ENCODE measurements around the gene HSD17B4.

The HSD17B4 gene, protein sequence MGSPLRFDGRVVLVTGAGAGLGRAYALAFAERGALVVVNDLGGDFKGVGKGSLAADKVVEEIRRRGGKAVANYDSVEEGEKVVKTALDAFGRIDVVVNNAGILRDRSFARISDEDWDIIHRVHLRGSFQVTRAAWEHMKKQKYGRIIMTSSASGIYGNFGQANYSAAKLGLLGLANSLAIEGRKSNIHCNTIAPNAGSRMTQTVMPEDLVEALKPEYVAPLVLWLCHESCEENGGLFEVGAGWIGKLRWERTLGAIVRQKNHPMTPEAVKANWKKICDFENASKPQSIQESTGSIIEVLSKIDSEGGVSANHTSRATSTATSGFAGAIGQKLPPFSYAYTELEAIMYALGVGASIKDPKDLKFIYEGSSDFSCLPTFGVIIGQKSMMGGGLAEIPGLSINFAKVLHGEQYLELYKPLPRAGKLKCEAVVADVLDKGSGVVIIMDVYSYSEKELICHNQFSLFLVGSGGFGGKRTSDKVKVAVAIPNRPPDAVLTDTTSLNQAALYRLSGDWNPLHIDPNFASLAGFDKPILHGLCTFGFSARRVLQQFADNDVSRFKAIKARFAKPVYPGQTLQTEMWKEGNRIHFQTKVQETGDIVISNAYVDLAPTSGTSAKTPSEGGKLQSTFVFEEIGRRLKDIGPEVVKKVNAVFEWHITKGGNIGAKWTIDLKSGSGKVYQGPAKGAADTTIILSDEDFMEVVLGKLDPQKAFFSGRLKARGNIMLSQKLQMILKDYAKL

GRCh38 chr5:119452373-119453039, at the start of gene HSD17B4:
HSD17B4 (plus strand) TSS chr5:119452497; CDS start chr5:119452576, 79 bp downstream.
- H3K27me3 ChIP-seq (ENCODE audit: control insufficient read depth, insufficient read depth, low read length): no peaks in the 10 kb centered on the region
- peak within 1 kb of the TSS; percentile 86 for H3K9ac ChIP-seq (ENCODE audit: low read length)
- peaks cover 24% of the 10 kb centered on the region for H3K9me3 ChIP-seq (ENCODE audit: control insufficient read depth, insufficient read depth, low read depth, low read length)
- H3K27ac ChIP-seq (ENCODE audit: low read depth, low read length): peak within 1 kb of the TSS; percentile 65
- H3K36me3 ChIP-seq (ENCODE audit: control insufficient read depth, insufficient read depth, low read length): peaks cover 9% of the 10 kb centered on the region
- H3K4me3 ChIP-seq (ENCODE audit: low read depth, low read length): peak within 1 kb of the TSS; percentile 85
- peaks cover 32% of the 10 kb centered on the region for H3K4me1 ChIP-seq (ENCODE audit: control insufficient read depth, insufficient read depth, low read length)

- H3K27ac ChIP-seq (ENCODE audit: low read depth, low read length): peak overlapping the region; percentile 60
- H3K27me3 ChIP-seq (ENCODE audit: control insufficient read depth, insufficient read depth, low read length): no peaks in the 10 kb centered on the region
- no peak overlapping the region for H3K4me3 ChIP-seq (ENCODE audit: low read depth, low read length)
- no peaks in the 10 kb centered on the region for H3K36me3 ChIP-seq (ENCODE audit: control insufficient read depth, insufficient read depth, low read length)
- no peaks in the 10 kb centered on the region for H3K9me3 ChIP-seq (ENCODE audit: control insufficient read depth, insufficient read depth, low read depth, low read length)
- peaks cover 44% of the 10 kb centered on the region for H3K4me1 ChIP-seq (ENCODE audit: control insufficient read depth, insufficient read depth, low read length)
- no peak overlapping the region for H3K9ac ChIP-seq (ENCODE audit: low read length)
Measured at GRCh38 chr5:119402555-119402954, 49.7 kb upstream of the HSD17B4 start.

GRCh38 chr5:119404033-119404432, 48.3 kb upstream of the HSD17B4 start:
- Histone ChIP-seq H3K4me1 (ENCODE audit: control insufficient read depth, insufficient read depth, low read length) (peaks cover 42% of the 10 kb centered on the region), H3K27me3 (ENCODE audit: control insufficient read depth, insufficient read depth, low read length) (no peaks in the 10 kb centered on the region), H3K36me3 (ENCODE audit: control insufficient read depth, insufficient read depth, low read length) (no peaks in the 10 kb centered on the region), H3K9me3 (ENCODE audit: control insufficient read depth, insufficient read depth, low read depth, low read length) (no peaks in the 10 kb centered on the region), H3K27ac (ENCODE audit: low read depth, low read length) (no peak overlapping the region), H3K9ac (ENCODE audit: low read length) (no peak overlapping the region), H3K4me3 (ENCODE audit: low read depth, low read length) (no peak overlapping the region)

GRCh38 chr5:119405419-119405818, 46.9 kb upstream of the HSD17B4 start:
- Histone ChIP-seq H3K27ac (ENCODE audit: low read depth, low read length) (no peak overlapping the region), H3K36me3 (ENCODE audit: control insufficient read depth, insufficient read depth, low read length) (no peaks in the 10 kb centered on the region), H3K9ac (ENCODE audit: low read length) (no peak overlapping the region), H3K9me3 (ENCODE audit: control insufficient read depth, insufficient read depth, low read depth, low read length) (no peaks in the 10 kb centered on the region), H3K4me3 (ENCODE audit: low read depth, low read length) (no peak overlapping the region), H3K4me1 (ENCODE audit: control insufficient read depth, insufficient read depth, low read length) (peaks cover 38% of the 10 kb centered on the region), H3K27me3 (ENCODE audit: control insufficient read depth, insufficient read depth, low read length) (no peaks in the 10 kb centered on the region)

- peaks cover 28% of the 10 kb centered on the region for H3K4me1 ChIP-seq (ENCODE audit: control insufficient read depth, insufficient read depth, low read length)
- no peak overlapping the region for H3K4me3 ChIP-seq (ENCODE audit: low read depth, low read length)
- no peaks in the 10 kb centered on the region for H3K27me3 ChIP-seq (ENCODE audit: control insufficient read depth, insufficient read depth, low read length)
- no peaks in the 10 kb centered on the region for H3K36me3 ChIP-seq (ENCODE audit: control insufficient read depth, insufficient read depth, low read length)
- H3K9me3 ChIP-seq (ENCODE audit: control insufficient read depth, insufficient read depth, low read depth, low read length): no peaks in the 10 kb centered on the region
- no peak overlapping the region for H3K27ac ChIP-seq (ENCODE audit: low read depth, low read length)
- no peak overlapping the region for H3K9ac ChIP-seq (ENCODE audit: low read length)
Measured at GRCh38 chr5:119406551-119407110, 45.7 kb upstream of the HSD17B4 start.

DNA sequence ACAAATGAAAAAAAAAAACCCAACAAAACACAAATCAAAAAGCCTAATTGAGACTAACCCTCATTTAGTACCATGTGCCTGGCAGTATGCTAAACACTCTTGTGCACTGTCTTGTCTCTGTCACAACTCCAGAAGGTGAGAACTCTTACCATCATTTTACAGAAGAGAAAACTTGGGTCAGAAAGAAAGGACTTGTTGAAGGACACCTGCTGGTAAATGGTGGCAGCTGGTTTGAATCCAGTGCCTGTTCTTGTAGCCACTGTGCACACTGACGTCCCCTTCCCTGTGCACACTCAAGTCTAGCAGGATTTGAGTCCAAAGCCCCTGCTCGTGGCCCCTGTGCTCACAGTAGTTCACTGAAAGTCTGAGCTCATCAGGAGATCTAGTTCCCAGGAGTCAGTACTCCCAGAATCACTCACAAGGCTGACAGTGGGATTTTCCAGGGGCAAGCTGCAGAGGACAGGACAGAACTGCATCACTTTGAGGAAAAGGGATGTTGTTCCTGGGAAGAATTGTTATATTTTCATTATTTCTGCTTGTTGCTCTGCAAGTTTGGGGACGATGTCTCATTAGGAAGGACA, 43.0 kb upstream of the HSD17B4 start:
- Histone ChIP-seq H3K9ac (ENCODE audit: low read length) (no peak overlapping the region), H3K27me3 (ENCODE audit: control insufficient read depth, insufficient read depth, low read length) (no peaks in the 10 kb centered on the region), H3K4me1 (ENCODE audit: control insufficient read depth, insufficient read depth, low read length) (peaks cover 9% of the 10 kb centered on the region), H3K27ac (ENCODE audit: low read depth, low read length) (no peak overlapping the region), H3K4me3 (ENCODE audit: low read depth, low read length) (no peak overlapping the region), H3K36me3 (ENCODE audit: control insufficient read depth, insufficient read depth, low read length) (no peaks in the 10 kb centered on the region), H3K9me3 (ENCODE audit: control insufficient read depth, insufficient read depth, low read depth, low read length) (no peaks in the 10 kb centered on the region)

- Histone ChIP-seq H3K27ac (ENCODE audit: low read depth, low read length) (no peak overlapping the region), H3K9ac (ENCODE audit: low read length) (no peak overlapping the region), H3K4me1 (ENCODE audit: control insufficient read depth, insufficient read depth, low read length) (no peaks in the 10 kb centered on the region; the same call in 1 of the 2 replicates), H3K36me3 (ENCODE audit: control insufficient read depth, insufficient read depth, low read length) (no peaks in the 10 kb centered on the region), H3K4me3 (ENCODE audit: low read depth, low read length) (no peak overlapping the region), H3K9me3 (ENCODE audit: control insufficient read depth, insufficient read depth, low read depth, low read length) (no peaks in the 10 kb centered on the region), H3K27me3 (ENCODE audit: control insufficient read depth, insufficient read depth, low read length) (no peaks in the 10 kb centered on the region)
Measured at GRCh38 chr5:119410448-119411159, 41.7 kb upstream of the HSD17B4 start.

- Histone ChIP-seq H3K9ac (ENCODE audit: low read length) (peak overlapping the region; percentile 48), H3K36me3 (ENCODE audit: control insufficient read depth, insufficient read depth, low read length) (no peaks in the 10 kb centered on the region), H3K4me1 (ENCODE audit: control insufficient read depth, insufficient read depth, low read length) (no peaks in the 10 kb centered on the region; the same call in 1 of the 2 replicates), H3K9me3 (ENCODE audit: control insufficient read depth, insufficient read depth, low read depth, low read length) (no peaks in the 10 kb centered on the region), H3K27ac (ENCODE audit: low read depth, low read length) (no peak overlapping the region), H3K27me3 (ENCODE audit: control insufficient read depth, insufficient read depth, low read length) (no peaks in the 10 kb centered on the region), H3K4me3 (ENCODE audit: low read depth, low read length) (peak overlapping the region; percentile 73)
Measured at GRCh38 chr5:119411361-119412278, 40.7 kb upstream of the HSD17B4 start.

GRCh38 chr5:119412279-119413227, 39.7 kb upstream of the HSD17B4 start:
- no peak overlapping the region for H3K27ac ChIP-seq (ENCODE audit: low read depth, low read length)
- H3K27me3 ChIP-seq (ENCODE audit: control insufficient read depth, insufficient read depth, low read length): no peaks in the 10 kb centered on the region
- H3K4me1 ChIP-seq (ENCODE audit: control insufficient read depth, insufficient read depth, low read length): peaks cover 1% of the 10 kb centered on the region
- H3K36me3 ChIP-seq (ENCODE audit: control insufficient read depth, insufficient read depth, low read length): no peaks in the 10 kb centered on the region
- no peak overlapping the region for H3K9ac ChIP-seq (ENCODE audit: low read length)
- H3K4me3 ChIP-seq (ENCODE audit: low read depth, low read length): peak overlapping the region; percentile 73
- H3K9me3 ChIP-seq (ENCODE audit: control insufficient read depth, insufficient read depth, low read depth, low read length): no peaks in the 10 kb centered on the region
